Measurements from ENCODE around the gene PLA2G4A. TPM values are rescaled to one million over a fixed set of nuclear protein-coding genes. Genes with fewer than 3 reads are reported as not detected.

PLA2G4A gene
- total RNA-seq, 4 donors from 2014 or later: 11.8 to 22.6 (median 14.6) TPM

DNA sequence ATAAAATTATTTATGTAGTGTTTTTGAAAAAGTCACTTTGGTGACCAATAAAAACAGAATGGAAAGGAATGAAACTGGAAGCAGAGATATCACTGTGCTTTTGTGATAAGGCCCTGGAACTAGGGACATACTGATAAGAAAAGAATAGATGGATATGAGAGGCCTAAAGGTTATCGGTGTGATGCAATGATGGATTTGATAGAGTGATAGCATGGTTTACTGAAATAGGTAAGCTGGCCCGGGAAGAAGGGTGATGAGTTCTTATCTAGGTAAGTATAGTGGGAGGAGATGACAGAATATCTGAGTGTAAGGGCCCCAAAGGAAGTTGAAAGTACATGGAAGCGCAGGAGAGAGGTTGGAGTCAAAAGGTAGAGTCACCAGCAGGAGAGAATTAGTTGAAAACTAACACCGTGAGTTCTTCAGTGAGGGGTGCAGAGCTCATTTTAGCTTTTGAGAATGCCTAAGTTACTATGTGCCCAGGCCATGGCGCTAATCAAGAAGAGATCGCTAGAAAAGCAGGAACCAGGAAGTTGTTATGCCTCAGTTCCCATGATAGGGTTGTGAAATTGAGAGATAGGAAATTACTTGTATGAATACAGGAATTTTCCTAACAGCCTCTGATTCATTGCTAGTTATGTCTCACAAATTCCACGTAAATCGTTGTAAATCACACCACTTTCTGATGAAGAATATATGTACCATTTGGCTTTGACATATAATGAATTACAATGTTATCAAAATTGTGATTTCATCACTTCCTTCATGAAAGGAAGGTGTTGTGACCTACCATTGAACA, 115.3 kb downstream of the PLA2G4A start:
- no peak for DNase-seq
- H3K27me3 ChIP-seq: no peaks in the 10 kb centered on the region
- intact Hi-C loops (cut with DNase I): no loop called here
- no peaks in the 10 kb centered on the region for H3K4me1 ChIP-seq
- 77 to 82% methylated on average over 8 of the region's 8 CpGs for WGBS, 2 donors
- H3K36me3 ChIP-seq: peaks cover 0 to 7% (median 0%) of the 10 kb centered on the region in 3 donors
- H3K27ac ChIP-seq: no peak overlapping the region
- no peak overlapping the region for H3K4me3 ChIP-seq
- TF ChIP-seq POLR2A (IDR thresholded peaks at IDR 0.05): no peak
- TF ChIP-seq, protein P1, sequence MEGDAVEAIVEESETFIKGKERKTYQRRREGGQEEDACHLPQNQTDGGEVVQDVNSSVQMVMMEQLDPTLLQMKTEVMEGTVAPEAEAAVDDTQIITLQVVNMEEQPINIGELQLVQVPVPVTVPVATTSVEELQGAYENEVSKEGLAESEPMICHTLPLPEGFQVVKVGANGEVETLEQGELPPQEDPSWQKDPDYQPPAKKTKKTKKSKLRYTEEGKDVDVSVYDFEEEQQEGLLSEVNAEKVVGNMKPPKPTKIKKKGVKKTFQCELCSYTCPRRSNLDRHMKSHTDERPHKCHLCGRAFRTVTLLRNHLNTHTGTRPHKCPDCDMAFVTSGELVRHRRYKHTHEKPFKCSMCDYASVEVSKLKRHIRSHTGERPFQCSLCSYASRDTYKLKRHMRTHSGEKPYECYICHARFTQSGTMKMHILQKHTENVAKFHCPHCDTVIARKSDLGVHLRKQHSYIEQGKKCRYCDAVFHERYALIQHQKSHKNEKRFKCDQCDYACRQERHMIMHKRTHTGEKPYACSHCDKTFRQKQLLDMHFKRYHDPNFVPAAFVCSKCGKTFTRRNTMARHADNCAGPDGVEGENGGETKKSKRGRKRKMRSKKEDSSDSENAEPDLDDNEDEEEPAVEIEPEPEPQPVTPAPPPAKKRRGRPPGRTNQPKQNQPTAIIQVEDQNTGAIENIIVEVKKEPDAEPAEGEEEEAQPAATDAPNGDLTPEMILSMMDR (IDR thresholded peaks at IDR 0.05): no peak
- no peaks in the 10 kb centered on the region for H3K9me3 ChIP-seq

DNA sequence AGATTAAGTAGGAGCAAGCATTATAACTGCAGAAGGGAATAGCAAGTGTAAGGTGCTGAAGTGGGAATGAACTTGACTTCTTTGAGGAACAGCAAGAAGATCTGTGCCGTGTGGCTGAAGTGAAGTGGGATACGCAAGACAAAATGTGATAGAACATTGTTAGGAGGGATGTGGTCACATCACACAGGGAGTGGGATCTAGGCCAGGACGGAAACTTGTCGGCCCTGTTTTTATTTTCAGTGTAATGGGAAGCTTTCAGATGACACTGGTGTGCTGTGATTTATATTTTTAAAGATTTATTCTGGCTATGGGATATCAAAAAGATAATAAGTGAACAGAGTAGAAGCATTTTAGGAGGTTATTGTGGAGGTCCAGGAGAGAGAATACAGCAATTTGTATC, 116.4 kb downstream of the PLA2G4A start:
- 90 to 92% methylated on average over 4 of the region's 4 CpGs for WGBS, 2 donors
- Histone ChIP-seq H3K4me3 (no peak overlapping the region), H3K36me3 (peaks cover 0 to 4% (median 0%) of the 10 kb centered on the region in 3 donors), H3K27ac (no peak overlapping the region), H3K4me1 (no peaks in the 10 kb centered on the region), H3K9me3 (no peaks in the 10 kb centered on the region), H3K27me3 (no peaks in the 10 kb centered on the region)
- no peak for TF ChIP-seq POLR2A (IDR thresholded peaks at IDR 0.05)
- TF ChIP-seq, protein P1 (IDR thresholded peaks at IDR 0.05): no peak
- intact Hi-C loops (cut with DNase I): no loop called here
- no peak for DNase-seq

DNA sequence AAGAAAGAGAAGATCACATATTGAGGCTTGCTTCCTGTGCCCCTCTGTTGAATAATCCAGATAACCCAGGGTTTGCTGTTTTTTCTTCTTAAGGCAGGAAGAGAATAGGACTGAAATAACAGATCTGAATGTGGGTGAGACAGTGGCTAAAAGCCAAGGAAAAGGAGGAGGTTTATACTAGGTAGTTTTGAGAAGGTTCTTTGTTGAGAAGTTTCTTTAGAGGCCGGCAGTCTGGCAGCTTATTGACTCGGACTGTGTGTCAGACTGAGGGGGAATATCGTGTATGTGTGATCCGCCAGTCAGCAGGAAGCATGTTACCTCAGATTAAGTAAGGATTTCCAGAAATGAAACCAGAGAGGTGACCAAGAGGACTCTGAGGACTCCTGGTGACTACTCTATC, 119.8 kb downstream of the PLA2G4A start:
- Histone ChIP-seq H3K27me3 (no peaks in the 10 kb centered on the region), H3K27ac (no peak overlapping the region), H3K36me3 (peaks cover 0 to 8% (median 0%) of the 10 kb centered on the region in 3 donors), H3K4me1 (peaks cover 0 to 5% (median 0%) of the 10 kb centered on the region in 3 donors), H3K4me3 (no peak overlapping the region), H3K9me3 (no peaks in the 10 kb centered on the region)
- WGBS, 2 donors: 64 to 77% methylated on average over 4 of the region's 4 CpGs
- TF ChIP-seq, protein P1 (IDR thresholded peaks at IDR 0.05): no peak
- intact Hi-C loops (cut with DNase I): no loop called here
- no peak for DNase-seq

DNA sequence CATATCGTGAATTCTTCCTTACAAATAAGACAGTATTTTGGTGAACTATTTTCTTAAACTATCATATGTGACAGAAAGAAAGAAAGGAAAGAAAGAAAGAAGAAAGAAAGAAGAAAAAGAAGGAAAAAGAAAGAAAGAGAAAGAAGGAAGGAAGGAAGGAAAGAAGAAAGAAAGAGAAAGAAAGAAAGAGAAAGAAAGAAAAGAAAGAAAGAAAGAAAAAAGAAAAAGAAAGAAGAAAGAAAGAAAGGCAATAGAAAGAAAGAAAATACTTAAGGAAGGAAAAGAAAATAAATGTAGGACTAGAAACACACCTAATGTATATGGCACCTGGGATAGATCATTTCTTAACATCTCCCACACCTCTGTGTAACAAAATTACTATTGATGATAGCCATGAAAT, 120.4 kb downstream of the PLA2G4A start:
- intact Hi-C loops (cut with DNase I): no loop called here
- no peak overlapping the region for H3K4me3 ChIP-seq
- WGBS, 2 donors: 0 to 58% methylated on average over 1 of the region's 1 CpG

DNA sequence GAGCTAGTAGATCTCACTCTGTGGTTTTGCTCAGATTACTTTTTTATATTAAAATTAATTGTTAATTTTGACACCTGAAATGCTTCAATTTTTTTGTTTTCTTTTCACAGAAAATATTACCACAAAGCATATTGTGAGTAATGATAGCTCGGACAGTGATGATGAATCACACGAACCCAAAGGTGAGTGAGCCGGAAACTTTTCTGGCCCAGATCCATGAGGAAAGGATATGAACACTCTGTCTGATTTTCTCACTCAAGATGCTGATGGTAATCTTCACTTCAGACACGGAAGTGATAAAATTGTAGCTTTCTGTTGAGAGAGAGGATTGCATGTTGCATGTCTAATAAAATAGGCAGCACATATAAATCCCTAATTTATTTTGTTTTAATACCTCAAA, 121.8 kb downstream of the PLA2G4A start:
- Histone ChIP-seq H3K4me1 (peaks cover 0 to 5% (median 0%) of the 10 kb centered on the region in 3 donors), H3K9me3 (no peaks in the 10 kb centered on the region), H3K36me3 (peaks cover 0 to 8% (median 0%) of the 10 kb centered on the region in 3 donors), H3K27ac (no peak overlapping the region), H3K27me3 (no peaks in the 10 kb centered on the region), H3K4me3 (no peak overlapping the region)
- no peak for TF ChIP-seq POLR2A (IDR thresholded peaks at IDR 0.05)
- TF ChIP-seq, protein P1 (IDR thresholded peaks at IDR 0.05): no peak
- 17 to 42% methylated on average over 4 of the region's 4 CpGs for WGBS, 2 donors
- no peak for DNase-seq
- intact Hi-C loops (cut with DNase I): no loop called here

More for the DNA sequence above, 120.4 kb downstream of the PLA2G4A start:
- Histone ChIP-seq H3K27me3 (no peaks in the 10 kb centered on the region), H3K4me1 (peaks cover 0 to 5% (median 0%) of the 10 kb centered on the region in 3 donors), H3K27ac (no peak overlapping the region), H3K9me3 (no peaks in the 10 kb centered on the region), H3K36me3 (peaks cover 0 to 8% (median 0%) of the 10 kb centered on the region in 3 donors)
- DNase-seq: no peak
- TF ChIP-seq POLR2A (IDR thresholded peaks at IDR 0.05): no peak
- TF ChIP-seq, protein P1 (IDR thresholded peaks at IDR 0.05): no peak

Data from esophagus squamous epithelium (tissue), 5 donors.